SJCRH30 (cell line): Measurements from ENCODE around the gene GPATCH2L. TPM values are rescaled to one million over a fixed set of nuclear protein-coding genes. Genes with fewer than 3 reads are reported as not detected.
A peak's percentile ranks its signal among the peaks of the same experiment; 100 is the strongest.

Source experiments
- DNase-seq, 2 experiments: peaks; one replicate each; pipeline ENCODE4 v3.0.0-alpha.2; 2015 to 2020
- H3K27ac ChIP-seq: fragments of 250-450 bp; sonication (Bioruptor Pico); 2 replicates; pipeline ENCODE4 v1.5.1; 2020; ENCODE audit warnings: mild to moderate bottlenecking, moderate library complexity
- H3K27me3 ChIP-seq: fragments of 250-450 bp; sonication (Bioruptor Pico); 2 replicates; pipeline ENCODE4 v1.5.1; 2020; ENCODE audit warnings: mild to moderate bottlenecking, moderate library complexity
- H3K36me3 ChIP-seq: fragments of 250-450 bp; sonication (Bioruptor Pico); 2 replicates; pipeline ENCODE4 v1.5.1; 2020; ENCODE audit warnings: mild to moderate bottlenecking, moderate library complexity
- H3K4me1 ChIP-seq: fragments of 250-450 bp; sonication (Bioruptor Pico); 2 replicates; pipeline ENCODE4 v1.5.1; 2020; ENCODE audit warnings: mild to moderate bottlenecking, moderate library complexity
- H3K4me3 ChIP-seq: fragments of 250-450 bp; sonication (Bioruptor Pico); 2 replicates; pipeline ENCODE4 v1.5.1; 2020; ENCODE audit warnings: mild to moderate bottlenecking, moderate library complexity
- H3K9me3 ChIP-seq: fragments of 250-450 bp; sonication (Bioruptor Pico); replicated peaks from 2 replicates; pipeline ENCODE4 v1.5.1; 2020; ENCODE audit warnings: mild to moderate bottlenecking, moderate library complexity
- total RNA-seq: library from RNA; depleted of rRNA; stranded (reverse); fragments of >200 nt; shearing (Covaris generic); gene quantifications from 2 replicates; pipeline ENCODE4 v1.2.3, GENCODE V29; 2014

Gene GPATCH2L
- total RNA-seq, 1 experiment from 2014 or later, result 49.4 TPM

- no peak overlapping the region for H3K27ac ChIP-seq
- no peaks in the 10 kb centered on the region for H3K27me3 ChIP-seq
- no peaks in the 10 kb centered on the region for H3K9me3 ChIP-seq
- H3K4me3 ChIP-seq, result no peak overlapping the region
- no peaks in the 10 kb centered on the region for H3K4me1 ChIP-seq
- H3K36me3 ChIP-seq, result no peaks in the 10 kb centered on the region
- no peak for DNase-seq
Observed at GRCh38 chr14:76129851-76130576, 21.7 kb upstream of the GPATCH2L start.

- no peaks in the 10 kb centered on the region for H3K27me3 ChIP-seq
- H3K36me3 ChIP-seq, result no peaks in the 10 kb centered on the region
- no peak overlapping the region for H3K4me3 ChIP-seq
- no peaks in the 10 kb centered on the region for H3K4me1 ChIP-seq
- DNase-seq, result no peak
- H3K27ac ChIP-seq, result no peak overlapping the region
- no peaks in the 10 kb centered on the region for H3K9me3 ChIP-seq
Observed at GRCh38 chr14:76131071-76131965, 20.4 kb upstream of the GPATCH2L start.

DNA sequence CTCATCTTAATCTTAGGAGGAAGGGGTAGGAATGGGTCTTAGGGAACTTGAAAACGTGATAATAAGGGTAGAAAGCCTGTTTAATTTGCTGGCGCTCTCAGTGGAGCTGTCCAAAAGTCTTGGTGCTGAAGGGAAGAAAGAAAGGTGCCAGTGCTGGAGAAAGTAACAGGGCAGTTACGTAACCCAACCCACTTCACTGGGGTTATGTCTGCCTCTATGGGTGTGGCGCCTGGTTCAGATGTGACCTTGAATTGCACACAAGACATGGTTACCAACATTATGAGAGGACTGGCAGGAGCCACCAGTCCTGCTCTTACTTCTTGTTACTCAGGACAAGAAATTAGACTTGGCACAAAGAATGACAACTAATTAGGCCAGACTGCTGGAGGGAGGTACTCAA, 18.6 kb upstream of the GPATCH2L start:
- no peaks in the 10 kb centered on the region for H3K36me3 ChIP-seq
- peak; percentile 21 to 58 for DNase-seq
- no peak overlapping the region for H3K4me3 ChIP-seq
- no peaks in the 10 kb centered on the region for H3K4me1 ChIP-seq
- no peaks in the 10 kb centered on the region for H3K9me3 ChIP-seq
- no peaks in the 10 kb centered on the region for H3K27me3 ChIP-seq
- no peak overlapping the region for H3K27ac ChIP-seq

- no peaks in the 10 kb centered on the region for H3K27me3 ChIP-seq
- no peaks in the 10 kb centered on the region for H3K4me1 ChIP-seq
- DNase-seq, result no peak
- no peaks in the 10 kb centered on the region for H3K9me3 ChIP-seq
- no peaks in the 10 kb centered on the region for H3K36me3 ChIP-seq
- H3K27ac ChIP-seq, result no peak overlapping the region
- H3K4me3 ChIP-seq, result no peak overlapping the region
Observed at GRCh38 chr14:76134231-76134630, 17.5 kb upstream of the GPATCH2L start.

DNA sequence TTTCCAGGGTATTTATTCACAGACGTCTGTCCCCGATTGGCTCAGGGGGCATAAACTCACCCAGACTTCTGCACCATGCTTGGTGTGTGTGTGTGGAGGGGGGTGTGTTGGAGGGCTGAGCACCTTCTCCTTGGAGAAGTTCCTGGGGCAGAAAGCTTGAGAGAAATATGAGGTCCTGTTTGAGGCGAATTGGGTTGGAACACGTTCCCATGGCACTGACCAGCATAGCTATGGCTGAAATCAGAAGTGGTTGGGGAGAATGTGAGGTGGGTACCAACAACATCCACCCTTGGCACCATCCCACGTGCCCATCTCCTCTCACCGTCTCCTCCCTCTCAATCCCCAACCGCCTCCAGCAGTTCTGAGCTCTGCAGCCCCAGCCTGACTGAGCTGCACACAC, 16.0 kb upstream of the GPATCH2L start:
- no peaks in the 10 kb centered on the region for H3K4me1 ChIP-seq
- no peak overlapping the region for H3K27ac ChIP-seq
- no peaks in the 10 kb centered on the region for H3K36me3 ChIP-seq
- no peaks in the 10 kb centered on the region for H3K9me3 ChIP-seq
- DNase-seq, result no peak
- H3K27me3 ChIP-seq, result no peaks in the 10 kb centered on the region
- no peak overlapping the region for H3K4me3 ChIP-seq

GRCh38 chr14:76136476-76137110, 15.1 kb upstream of the GPATCH2L start:
- no peak for DNase-seq
- Histone ChIP-seq H3K4me1 (no peaks in the 10 kb centered on the region), H3K9me3 (no peaks in the 10 kb centered on the region), H3K27ac (no peak overlapping the region), H3K4me3 (no peak overlapping the region), H3K27me3 (no peaks in the 10 kb centered on the region), H3K36me3 (no peaks in the 10 kb centered on the region)

DNA sequence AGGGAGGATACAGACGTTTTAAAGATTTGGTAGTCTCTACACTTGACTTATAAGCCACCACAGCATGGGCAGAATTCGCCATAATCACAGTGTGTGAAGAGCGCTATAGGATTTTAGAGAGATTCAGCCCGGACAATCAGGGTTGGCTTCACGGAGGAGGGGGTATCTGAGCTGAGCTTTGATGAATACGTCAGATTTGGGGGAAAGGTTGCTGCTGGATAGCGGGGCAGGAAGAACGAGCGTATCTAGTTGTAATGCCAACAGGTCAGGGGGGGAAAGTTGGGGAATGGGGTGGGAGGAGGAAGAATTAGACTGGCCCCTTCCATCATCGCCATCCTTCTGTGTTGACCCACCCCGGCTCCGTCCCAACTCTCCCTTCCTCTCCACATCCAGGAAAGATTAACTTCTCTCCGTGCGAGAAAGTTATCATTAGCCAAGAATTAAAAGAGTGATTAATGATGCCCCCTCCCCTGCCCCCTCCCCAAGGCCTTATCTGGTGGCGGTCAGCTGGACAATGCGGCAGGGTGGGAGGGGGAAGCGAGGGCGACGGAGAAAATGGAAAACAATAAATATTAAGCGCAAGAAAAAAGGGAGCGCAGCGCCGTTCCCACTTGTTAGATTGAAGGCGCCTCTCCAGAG, 13.5 kb upstream of the GPATCH2L start:
- H3K27me3 ChIP-seq, result no peaks in the 10 kb centered on the region
- H3K27ac ChIP-seq, result no peak overlapping the region

GRCh38 chr14:76138758-76139723, 12.7 kb upstream of the GPATCH2L start:
- H3K4me1 ChIP-seq, result no peaks in the 10 kb centered on the region
- no peaks in the 10 kb centered on the region for H3K27me3 ChIP-seq

More for the DNA sequence above, 13.5 kb upstream of the GPATCH2L start:
- no peak for DNase-seq
- no peaks in the 10 kb centered on the region for H3K4me1 ChIP-seq
- no peaks in the 10 kb centered on the region for H3K36me3 ChIP-seq
- H3K4me3 ChIP-seq, result no peak overlapping the region
- no peaks in the 10 kb centered on the region for H3K9me3 ChIP-seq

GRCh38 chr14:76143642-76144041, 8.1 kb upstream of the GPATCH2L start:
- Histone ChIP-seq H3K4me3 (no peak overlapping the region), H3K27me3 (no peaks in the 10 kb centered on the region), H3K27ac (no peak overlapping the region), H3K4me1 (no peaks in the 10 kb centered on the region), H3K36me3 (no peaks in the 10 kb centered on the region), H3K9me3 (no peaks in the 10 kb centered on the region)
- DNase-seq, result no peak

More at GRCh38 chr14:76138758-76139723, 12.7 kb upstream of the GPATCH2L start:
- no peak overlapping the region for H3K4me3 ChIP-seq
- DNase-seq, result no peak
- no peaks in the 10 kb centered on the region for H3K36me3 ChIP-seq
- no peaks in the 10 kb centered on the region for H3K9me3 ChIP-seq
- H3K27ac ChIP-seq, result no peak overlapping the region

GRCh38 chr14:76146976-76147375, 4.7 kb upstream of the GPATCH2L start:
- H3K27ac ChIP-seq, result no peak overlapping the region
- no peaks in the 10 kb centered on the region for H3K27me3 ChIP-seq
- H3K36me3 ChIP-seq, result no peaks in the 10 kb centered on the region
- H3K4me1 ChIP-seq, result peaks cover 3% of the 10 kb centered on the region; the same call in 1 of the 2 replicates
- no peaks in the 10 kb centered on the region for H3K9me3 ChIP-seq
- no peak for DNase-seq
- no peak overlapping the region for H3K4me3 ChIP-seq

DNA sequence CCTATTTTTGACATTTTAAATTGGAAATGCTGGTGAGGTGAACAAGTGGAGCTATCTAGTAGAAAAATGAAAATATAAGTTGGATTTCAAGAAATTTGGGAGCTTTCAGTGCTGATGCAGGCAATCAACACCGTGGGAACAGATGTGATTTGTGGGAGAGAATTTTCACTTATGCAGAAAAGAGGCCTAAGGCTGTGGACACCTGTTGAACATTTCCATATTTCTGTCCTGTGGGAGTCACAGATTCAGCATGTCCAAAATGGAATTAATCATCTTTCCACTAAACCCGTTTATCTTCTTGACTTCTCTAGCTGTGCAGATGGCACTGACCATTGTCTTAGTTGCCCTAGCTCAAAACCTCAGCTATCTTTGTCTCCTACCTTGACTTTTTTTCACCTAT, 2.5 kb upstream of the GPATCH2L start:
- DNase-seq, result no peak
- H3K36me3 ChIP-seq, result no peaks in the 10 kb centered on the region
- H3K27me3 ChIP-seq, result no peaks in the 10 kb centered on the region
- peaks cover 5% of the 10 kb centered on the region; the same call in 1 of the 2 replicates for H3K4me1 ChIP-seq
- H3K9me3 ChIP-seq, result no peaks in the 10 kb centered on the region
- no peak overlapping the region for H3K4me3 ChIP-seq
- no peak overlapping the region for H3K27ac ChIP-seq

DNA sequence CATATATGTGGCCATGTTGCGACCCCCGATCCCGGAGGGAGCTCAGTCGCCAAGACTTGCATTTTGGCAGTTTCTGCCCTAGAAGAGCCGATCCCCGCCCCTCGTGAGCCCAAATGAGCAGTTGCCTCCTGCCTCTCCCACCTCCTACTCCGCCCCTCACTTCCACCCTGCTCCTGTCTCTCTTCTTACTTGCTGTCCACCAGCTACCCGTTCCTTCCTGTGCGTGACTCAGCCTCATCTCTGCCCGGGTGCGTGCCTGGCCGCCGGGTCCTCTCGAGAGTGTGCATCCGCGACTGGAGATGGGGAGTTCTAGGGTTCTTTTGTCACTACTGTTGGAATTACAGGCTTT, 585 bp downstream of the GPATCH2L start:
- peak overlapping the region; percentile 85 for H3K27ac ChIP-seq
- H3K4me3 ChIP-seq, result peak overlapping the region; percentile 97
- peaks cover 28% of the 10 kb centered on the region; the same call in 1 of the 2 replicates for H3K36me3 ChIP-seq
- H3K4me1 ChIP-seq, result peaks cover 9% of the 10 kb centered on the region
- DNase-seq, result peak; percentile 78 to 83
- H3K27me3 ChIP-seq, result no peaks in the 10 kb centered on the region
- no peaks in the 10 kb centered on the region for H3K9me3 ChIP-seq

GRCh38 chr14:76153919-76154318, 2.2 kb downstream of the GPATCH2L start:
- Histone ChIP-seq H3K4me1 (peaks cover 9% of the 10 kb centered on the region), H3K9me3 (no peaks in the 10 kb centered on the region), H3K27ac (no peak overlapping the region), H3K36me3 (peaks cover 40% of the 10 kb centered on the region), H3K27me3 (no peaks in the 10 kb centered on the region), H3K4me3 (no peak overlapping the region)
- no peak for DNase-seq
